ENCODE results near the gene ATRAID.

Gene ATRAID

DNA sequence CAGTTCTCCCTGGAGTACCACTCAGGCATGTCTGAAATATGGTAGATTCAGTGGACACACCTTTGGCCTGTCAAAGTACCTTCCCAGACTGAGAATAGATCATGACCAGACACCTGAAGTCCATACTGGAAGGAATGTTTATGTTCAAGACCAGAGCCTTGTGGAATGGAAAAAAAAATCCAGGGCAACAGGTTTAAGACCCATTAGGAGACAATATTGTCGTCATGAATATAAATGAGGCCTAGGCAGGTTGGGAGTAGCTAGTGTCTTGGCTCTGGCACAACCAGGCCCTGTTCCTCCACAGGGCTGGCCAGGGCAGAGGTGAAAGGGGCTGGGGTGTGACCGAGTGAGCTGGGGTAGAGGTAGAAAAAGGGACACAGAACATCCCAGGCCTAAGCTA is 13.2 kb upstream of the ATRAID start:
- no peaks in the 10 kb centered on the region for H4K20me1 ChIP-seq (ENCODE audit: insufficient read depth, low read length)
- peaks cover 17% of the 10 kb centered on the region for H3K4me1 ChIP-seq (ENCODE audit: low read length)
- no peaks in the 10 kb centered on the region for H3K9me3 ChIP-seq (replicated peaks; ENCODE audit: insufficient read depth, low read length)
- H3K9ac ChIP-seq (ENCODE audit: low read length), result no peak overlapping the region
- DNase-seq, result no peak
- no peaks in the 10 kb centered on the region for H3K36me3 ChIP-seq (replicated peaks; ENCODE audit: insufficient read depth, low read length)
- H3K4me3 ChIP-seq (ENCODE audit: low read length), result no peak overlapping the region
- H3K27me3 ChIP-seq (replicated peaks; ENCODE audit: insufficient read depth, low read length), result no peaks in the 10 kb centered on the region
- H3K9me2 ChIP-seq (replicated peaks; ENCODE audit: insufficient read depth, low read length), result no peaks in the 10 kb centered on the region
- no peaks in the 10 kb centered on the region for H3K79me2 ChIP-seq (ENCODE audit: low read length)
- no peak overlapping the region for H3K27ac ChIP-seq (ENCODE audit: low read length)
- no peak overlapping the region for H2AFZ ChIP-seq (ENCODE audit: low read length)
- peaks cover 12% of the 10 kb centered on the region for H3F3A ChIP-seq (ENCODE audit: insufficient read depth, low read length)
- no peak overlapping the region for H3K4me2 ChIP-seq (ENCODE audit: low read depth, low read length)
- TF ChIP-seq EZH2phosphoT487 (IDR thresholded peaks at IDR 0.05; ENCODE audit: low read length), result no peak
- TF ChIP-seq EZH2 (optimal IDR thresholded peaks at IDR 0.05; ENCODE audit: low read depth, low read length), result no peak
- TF ChIP-seq, protein P1, sequence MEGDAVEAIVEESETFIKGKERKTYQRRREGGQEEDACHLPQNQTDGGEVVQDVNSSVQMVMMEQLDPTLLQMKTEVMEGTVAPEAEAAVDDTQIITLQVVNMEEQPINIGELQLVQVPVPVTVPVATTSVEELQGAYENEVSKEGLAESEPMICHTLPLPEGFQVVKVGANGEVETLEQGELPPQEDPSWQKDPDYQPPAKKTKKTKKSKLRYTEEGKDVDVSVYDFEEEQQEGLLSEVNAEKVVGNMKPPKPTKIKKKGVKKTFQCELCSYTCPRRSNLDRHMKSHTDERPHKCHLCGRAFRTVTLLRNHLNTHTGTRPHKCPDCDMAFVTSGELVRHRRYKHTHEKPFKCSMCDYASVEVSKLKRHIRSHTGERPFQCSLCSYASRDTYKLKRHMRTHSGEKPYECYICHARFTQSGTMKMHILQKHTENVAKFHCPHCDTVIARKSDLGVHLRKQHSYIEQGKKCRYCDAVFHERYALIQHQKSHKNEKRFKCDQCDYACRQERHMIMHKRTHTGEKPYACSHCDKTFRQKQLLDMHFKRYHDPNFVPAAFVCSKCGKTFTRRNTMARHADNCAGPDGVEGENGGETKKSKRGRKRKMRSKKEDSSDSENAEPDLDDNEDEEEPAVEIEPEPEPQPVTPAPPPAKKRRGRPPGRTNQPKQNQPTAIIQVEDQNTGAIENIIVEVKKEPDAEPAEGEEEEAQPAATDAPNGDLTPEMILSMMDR (IDR thresholded peaks at IDR 0.05; ENCODE audit: low read length), result no peak

DNA sequence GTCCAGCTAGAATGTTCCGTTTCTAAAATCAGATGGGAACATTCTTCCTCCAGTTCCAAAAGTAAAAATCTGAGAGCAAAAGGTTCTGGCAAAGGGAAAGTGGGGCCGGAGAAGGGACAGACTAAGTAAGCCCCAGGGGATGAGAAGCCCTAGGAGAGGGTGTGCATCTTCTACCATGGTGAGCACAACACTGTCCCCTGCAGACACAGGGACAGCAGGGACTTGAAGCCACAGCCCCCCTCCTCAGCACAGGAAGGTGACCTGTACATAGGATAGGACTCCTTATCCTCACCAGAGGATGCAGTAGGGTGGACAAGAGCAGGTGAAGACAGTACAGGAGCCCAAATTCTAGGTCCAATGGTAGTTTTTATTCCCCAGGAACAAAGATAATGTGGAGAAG is 12.6 kb upstream of the ATRAID start:
- Histone ChIP-seq H3K4me2 (ENCODE audit: low read depth, low read length) (no peak overlapping the region), H3K9me3 (replicated peaks; ENCODE audit: insufficient read depth, low read length) (no peaks in the 10 kb centered on the region), H3K4me3 (ENCODE audit: low read length) (no peak overlapping the region), H3K9ac (ENCODE audit: low read length) (no peak overlapping the region), H3K27ac (ENCODE audit: low read length) (no peak overlapping the region), H2AFZ (ENCODE audit: low read length) (no peak overlapping the region), H3K27me3 (replicated peaks; ENCODE audit: insufficient read depth, low read length) (no peaks in the 10 kb centered on the region), H4K20me1 (ENCODE audit: insufficient read depth, low read length) (no peaks in the 10 kb centered on the region), H3K9me2 (replicated peaks; ENCODE audit: insufficient read depth, low read length) (no peaks in the 10 kb centered on the region), H3F3A (ENCODE audit: insufficient read depth, low read length) (peaks cover 12% of the 10 kb centered on the region), H3K36me3 (replicated peaks; ENCODE audit: insufficient read depth, low read length) (no peaks in the 10 kb centered on the region; the same call in 1 of the 2 replicates), H3K4me1 (ENCODE audit: low read length) (peaks cover 17% of the 10 kb centered on the region), H3K79me2 (ENCODE audit: low read length) (no peaks in the 10 kb centered on the region)
- TF ChIP-seq EZH2phosphoT487 (IDR thresholded peaks at IDR 0.05; ENCODE audit: low read length), result no peak
- TF ChIP-seq, protein P1 (IDR thresholded peaks at IDR 0.05; ENCODE audit: low read length), result no peak
- no peak for DNase-seq

DNA sequence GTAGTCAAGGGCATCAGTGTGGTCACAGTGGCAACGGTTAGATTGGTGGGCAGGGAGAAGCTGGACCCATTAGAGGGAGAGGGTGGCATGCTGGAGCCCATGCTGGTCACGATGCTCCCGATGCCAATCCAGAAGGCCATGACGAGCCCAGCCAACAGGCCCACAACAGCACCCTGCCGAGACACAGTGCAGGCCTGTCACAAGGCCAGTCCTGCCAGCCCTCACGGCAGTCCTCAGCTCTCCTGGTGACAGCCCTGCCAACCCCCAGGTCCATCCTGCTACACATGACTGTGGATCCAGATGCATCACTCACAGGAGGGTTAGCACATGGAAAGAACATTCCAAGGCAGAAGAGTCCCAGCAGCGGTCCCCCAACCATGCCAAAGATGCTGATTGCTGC is 10.2 kb upstream of the ATRAID start:
- Histone ChIP-seq H3F3A (ENCODE audit: insufficient read depth, low read length) (peaks cover 10% of the 10 kb centered on the region), H3K79me2 (ENCODE audit: low read length) (no peaks in the 10 kb centered on the region), H3K36me3 (replicated peaks; ENCODE audit: insufficient read depth, low read length) (no peaks in the 10 kb centered on the region; the same call in 1 of the 2 replicates), H3K9me3 (replicated peaks; ENCODE audit: insufficient read depth, low read length) (no peaks in the 10 kb centered on the region), H2AFZ (ENCODE audit: low read length) (no peak overlapping the region), H3K4me2 (ENCODE audit: low read depth, low read length) (no peak overlapping the region), H3K9me2 (replicated peaks; ENCODE audit: insufficient read depth, low read length) (no peaks in the 10 kb centered on the region), H3K4me1 (ENCODE audit: low read length) (peaks cover 24% of the 10 kb centered on the region), H4K20me1 (ENCODE audit: insufficient read depth, low read length) (no peaks in the 10 kb centered on the region), H3K4me3 (ENCODE audit: low read length) (no peak overlapping the region), H3K9ac (ENCODE audit: low read length) (no peak overlapping the region), H3K27me3 (replicated peaks; ENCODE audit: insufficient read depth, low read length) (no peaks in the 10 kb centered on the region), H3K27ac (ENCODE audit: low read length) (no peak overlapping the region)
- DNase-seq, result no peak
- TF ChIP-seq, protein P1 (IDR thresholded peaks at IDR 0.05; ENCODE audit: low read length), result no peak
- no peak for TF ChIP-seq EZH2phosphoT487 (IDR thresholded peaks at IDR 0.05; ENCODE audit: low read length)
- TF ChIP-seq EZH2 (optimal IDR thresholded peaks at IDR 0.05; ENCODE audit: low read depth, low read length), result no peak
